GM23338 (cell line): ENCODE results near the gene CEACAM16. TPM values are rescaled to one million over a fixed set of nuclear protein-coding genes. Genes with fewer than 3 reads are reported as not detected.
A peak's percentile ranks its signal among the peaks of the same experiment; 100 is the strongest.

Experiments used
- ATAC-seq: fragments of 200-7000 bp; cut with Tn5 transposase; 3 replicates; pipeline ENCODE4 v1.9.1; 2020
- DNase-seq: peaks from one replicate; pipeline ENCODE4 v3.0.0-alpha.2; 2015; ENCODE audit warnings: low spot score
- H2AFZ ChIP-seq: fragments of 200-600 bp; sonication (generic); 2 replicates; pipeline ENCODE4 v1.8.0; 2016; ENCODE audit warnings: antibody characterized with exemption, mild to moderate bottlenecking, moderate library complexity
- H3F3A ChIP-seq: fragments of 200-600 bp; sonication (generic); replicated peaks from 2 replicates; pipeline ENCODE4 v1.8.0; 2017; ENCODE audit warnings: antibody characterized with exemption, mixed run types, low read depth
- H3K27ac ChIP-seq: fragments of 200-600 bp; sonication (generic); 2 replicates; pipeline ENCODE4 v1.6.1; 2016; ENCODE audit warnings: low read depth
- H3K27me3 ChIP-seq: fragments of 200-600 bp; sonication (generic); 2 replicates; pipeline ENCODE4 v1.8.0; 2016; ENCODE audit warnings: mild to moderate bottlenecking, mixed run types, moderate library complexity; ENCODE audit not compliant: insufficient read depth
- H3K36me3 ChIP-seq: fragments of 200-600 bp; sonication (generic); 2 replicates; pipeline ENCODE4 v1.8.0; 2016; ENCODE audit warnings: mild to moderate bottlenecking; ENCODE audit not compliant: insufficient read depth
- H3K4me1 ChIP-seq: fragments of 200-600 bp; sonication (generic); 2 replicates; pipeline ENCODE4 v1.8.0; 2016; ENCODE audit warnings: mild to moderate bottlenecking, moderate library complexity; ENCODE audit not compliant: insufficient read depth
- H3K4me2 ChIP-seq: fragments of 200-600 bp; sonication (generic); 2 replicates; pipeline ENCODE4 v1.7.1; 2017; ENCODE audit warnings: mixed run types
- H3K4me3 ChIP-seq: fragments of 200-600 bp; sonication (generic); 2 replicates; pipeline ENCODE4 v1.6.1; 2016; ENCODE audit warnings: mixed run types
- H3K79me2 ChIP-seq: fragments of 200-600 bp; sonication (generic); replicated peaks from 2 replicates; pipeline ENCODE4 v1.8.0; 2017; ENCODE audit warnings: mild to moderate bottlenecking; ENCODE audit not compliant: insufficient read depth
- H3K9me2 ChIP-seq: fragments of 200-600 bp; sonication (generic); 2 replicates; pipeline ENCODE4 v1.8.0; 2017; ENCODE audit not compliant: insufficient read depth
- H4K20me1 ChIP-seq: fragments of 200-600 bp; sonication (generic); replicated peaks from 2 replicates; pipeline ENCODE4 v1.8.0; 2017; ENCODE audit warnings: mild to moderate bottlenecking; ENCODE audit not compliant: insufficient read depth
- H3K27ac Mint-ChIP-seq: 2 replicates; pipeline ENCODE4 v1.8.0; 2020; ENCODE audit warnings: inconsistent platforms, mild to moderate bottlenecking, moderate library complexity, mixed read lengths
- H3K27me3 Mint-ChIP-seq: 3 replicates; pipeline ENCODE4 v1.8.0; 2022; ENCODE audit warnings: low read depth, mild to moderate bottlenecking, moderate library complexity, mixed read lengths, inconsistent platforms; ENCODE audit not compliant: insufficient read depth, poor library complexity
- H3K36me3 Mint-ChIP-seq: 3 replicates; pipeline ENCODE4 v1.8.0; 2021; ENCODE audit warnings: low read depth, mild to moderate bottlenecking, inconsistent platforms, moderate library complexity, mixed read lengths
- H3K4me1 Mint-ChIP-seq: 3 replicates; pipeline ENCODE4 v1.8.0; 2020; ENCODE audit warnings: mild to moderate bottlenecking, inconsistent platforms, mixed read lengths
- H3K4me3 Mint-ChIP-seq: 3 replicates; pipeline ENCODE4 v1.8.0; 2021; ENCODE audit warnings: moderate library complexity, mild to moderate bottlenecking, inconsistent platforms, mixed read lengths
- H3K9me3 Mint-ChIP-seq: 3 replicates; pipeline ENCODE4 v1.8.0; 2020; ENCODE audit warnings: moderate library complexity, mild to moderate bottlenecking, inconsistent platforms, mixed read lengths
- EZH2 ChIP-seq: fragments of 200-600 bp; sonication (generic); IDR thresholded peaks from one replicate; pipeline ENCODE4 v1.8.0; 2017; ENCODE audit warnings: antibody characterized with exemption, mild to moderate bottlenecking, low read depth; ENCODE audit not compliant: unreplicated experiment
- EZH2phosphoT487 ChIP-seq: fragments of 200-600 bp; sonication (generic); IDR thresholded peaks from one replicate; pipeline ENCODE4 v1.8.1; 2018; ENCODE audit warnings: antibody characterized with exemption; ENCODE audit not compliant: unreplicated experiment
- NANOG ChIP-seq: IDR thresholded peaks from 2 replicates; pipeline ENCODE4 v1.6.1; 2016; ENCODE audit warnings: antibody characterized with exemption, borderline replicate concordance
- POLR2AphosphoS5 ChIP-seq: IDR thresholded peaks from 2 replicates; pipeline ENCODE4 v1.6.1; 2016; ENCODE audit warnings: antibody characterized with exemption, low read depth
- STAT1 ChIP-seq: IDR thresholded peaks from one replicate; pipeline ENCODE4 v1.6.1; 2016; ENCODE audit warnings: antibody characterized with exemption; ENCODE audit not compliant: unreplicated experiment
- ZNF114 ChIP-seq: fragments of 250-450 bp; sonication (Bioruptor Pico); IDR thresholded peaks from 2 replicates; pipeline ENCODE4 v1.5.0; 2020; ENCODE audit warnings: mild to moderate bottlenecking, moderate library complexity
- ZNF331 ChIP-seq: fragments of 250-450 bp; sonication (Bioruptor Pico); IDR thresholded peaks from 2 replicates; pipeline ENCODE4 v1.5.0; 2020; ENCODE audit warnings: low read depth, mild to moderate bottlenecking, moderate library complexity
- polyA plus RNA-seq: library from polyadenylated mRNA; unstranded; fragments of >200 nt; fragmentation: Nextera tagmentation; extraction: Ambion mirVana; gene quantifications from 2 replicates; pipeline ENCODE4 v1.2.1, GENCODE V29; 2016
- total RNA-seq: library from RNA; depleted of rRNA; stranded (reverse); fragments of >200 nt; shearing (Covaris generic); gene quantifications from 2 replicates; pipeline ENCODE4 v1.2.3, GENCODE V29; 2014
- TF ChIP-seq, protein P1 (sequence below): IDR thresholded peaks from one replicate; pipeline ENCODE4 v1.6.1; 2018; ENCODE audit warnings: antibody characterized with exemption; ENCODE audit not compliant: unreplicated experiment
- TF ChIP-seq, protein P2 (sequence below): fragments of 250-450 bp; sonication (Bioruptor Pico); IDR thresholded peaks from 2 replicates; pipeline ENCODE4 v1.5.0; 2020; ENCODE audit warnings: mild to moderate bottlenecking, moderate library complexity
- TF ChIP-seq, protein P3 (sequence below): IDR thresholded peaks from 2 replicates; pipeline ENCODE4 v1.6.1; 2016; ENCODE audit warnings: antibody characterized with exemption

The CEACAM16 gene
- total and polyA plus RNA-seq, 2 experiments from 2014 or later = not detected

DNA sequence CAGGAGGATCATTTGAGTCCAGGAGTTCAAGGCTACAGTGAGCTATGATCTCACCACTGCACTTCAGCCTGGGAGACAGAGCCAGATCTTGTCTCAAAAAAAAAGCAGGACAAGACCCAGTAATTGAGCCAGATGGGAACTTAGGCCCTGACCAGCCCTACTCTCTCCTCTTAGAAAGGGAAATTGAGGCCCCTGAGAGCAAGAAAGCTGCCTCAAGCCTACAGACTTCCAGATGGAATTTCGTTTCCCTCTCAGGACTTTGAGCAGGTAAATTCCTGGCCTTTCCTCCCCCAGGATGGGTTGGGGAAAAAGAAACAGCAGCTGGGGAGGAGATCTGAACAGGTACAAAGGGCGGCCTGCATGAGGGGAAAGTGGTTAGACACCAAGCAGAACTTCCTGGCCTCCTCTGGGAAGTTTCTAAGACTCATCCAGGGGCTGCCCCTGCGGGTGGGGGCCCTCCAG is 46.0 kb downstream of the CEACAM16 start (continued):
- TF ChIP-seq, protein P1, sequence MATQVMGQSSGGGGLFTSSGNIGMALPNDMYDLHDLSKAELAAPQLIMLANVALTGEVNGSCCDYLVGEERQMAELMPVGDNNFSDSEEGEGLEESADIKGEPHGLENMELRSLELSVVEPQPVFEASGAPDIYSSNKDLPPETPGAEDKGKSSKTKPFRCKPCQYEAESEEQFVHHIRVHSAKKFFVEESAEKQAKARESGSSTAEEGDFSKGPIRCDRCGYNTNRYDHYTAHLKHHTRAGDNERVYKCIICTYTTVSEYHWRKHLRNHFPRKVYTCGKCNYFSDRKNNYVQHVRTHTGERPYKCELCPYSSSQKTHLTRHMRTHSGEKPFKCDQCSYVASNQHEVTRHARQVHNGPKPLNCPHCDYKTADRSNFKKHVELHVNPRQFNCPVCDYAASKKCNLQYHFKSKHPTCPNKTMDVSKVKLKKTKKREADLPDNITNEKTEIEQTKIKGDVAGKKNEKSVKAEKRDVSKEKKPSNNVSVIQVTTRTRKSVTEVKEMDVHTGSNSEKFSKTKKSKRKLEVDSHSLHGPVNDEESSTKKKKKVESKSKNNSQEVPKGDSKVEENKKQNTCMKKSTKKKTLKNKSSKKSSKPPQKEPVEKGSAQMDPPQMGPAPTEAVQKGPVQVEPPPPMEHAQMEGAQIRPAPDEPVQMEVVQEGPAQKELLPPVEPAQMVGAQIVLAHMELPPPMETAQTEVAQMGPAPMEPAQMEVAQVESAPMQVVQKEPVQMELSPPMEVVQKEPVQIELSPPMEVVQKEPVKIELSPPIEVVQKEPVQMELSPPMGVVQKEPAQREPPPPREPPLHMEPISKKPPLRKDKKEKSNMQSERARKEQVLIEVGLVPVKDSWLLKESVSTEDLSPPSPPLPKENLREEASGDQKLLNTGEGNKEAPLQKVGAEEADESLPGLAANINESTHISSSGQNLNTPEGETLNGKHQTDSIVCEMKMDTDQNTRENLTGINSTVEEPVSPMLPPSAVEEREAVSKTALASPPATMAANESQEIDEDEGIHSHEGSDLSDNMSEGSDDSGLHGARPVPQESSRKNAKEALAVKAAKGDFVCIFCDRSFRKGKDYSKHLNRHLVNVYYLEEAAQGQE = no peak
- no peak for TF ChIP-seq EZH2
- no peak for TF ChIP-seq POLR2AphosphoS5
- TF ChIP-seq NANOG = no peak

DNA sequence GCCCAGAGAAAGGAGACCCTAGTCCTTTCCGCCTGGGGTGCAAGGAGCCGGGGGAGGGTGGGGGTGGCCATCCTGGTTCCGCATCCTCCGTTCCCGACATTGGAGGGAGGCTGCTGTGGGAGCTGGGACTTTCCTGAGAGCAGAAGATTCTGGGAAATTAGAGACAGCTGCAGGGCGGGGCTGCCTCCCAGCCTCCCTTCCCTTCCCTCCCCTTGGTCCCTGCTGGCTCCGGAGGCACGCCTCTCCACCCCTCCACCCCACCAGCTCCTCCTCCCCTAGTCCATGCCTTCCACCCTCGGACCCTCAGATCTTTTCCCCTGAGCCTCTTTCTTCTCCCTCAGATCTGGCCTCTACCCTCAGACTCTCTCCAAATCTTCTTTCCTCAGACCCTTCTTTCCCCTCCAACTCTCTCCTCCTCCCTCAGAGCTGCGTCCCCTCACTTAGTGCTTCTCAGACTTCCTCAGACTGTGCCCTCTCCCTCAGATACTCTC is 46.4 kb downstream of the CEACAM16 start:
- peak; percentile 52 for DNase-seq
- no peaks in the 10 kb centered on the region for H3K9me2 ChIP-seq
- H3K4me3 ChIP-seq = no peak overlapping the region
- H3K36me3 Mint-ChIP-seq = peaks cover 4% of the 10 kb centered on the region; the same call in 1 of the 3 replicates
- peaks cover 42% of the 10 kb centered on the region for H3K27me3 Mint-ChIP-seq
- no peak overlapping the region for H3K4me2 ChIP-seq
- H3K79me2 ChIP-seq = no peaks in the 10 kb centered on the region
- no peak overlapping the region for H3K27ac Mint-ChIP-seq
- H3K9me3 Mint-ChIP-seq = no peaks in the 10 kb centered on the region; the same call in 2 of the 3 replicates
- H3F3A ChIP-seq = peaks cover 3% of the 10 kb centered on the region; the same call in 1 of the 2 replicates
- peak overlapping the region; percentile 25; the same call in 1 of the 3 replicates for H3K4me3 Mint-ChIP-seq
- H3K4me1 ChIP-seq = no peaks in the 10 kb centered on the region; the same call in 1 of the 2 replicates
- H2AFZ ChIP-seq = no peak overlapping the region
- peaks cover 53% of the 10 kb centered on the region for H3K27me3 ChIP-seq
- no peaks in the 10 kb centered on the region for H3K36me3 ChIP-seq
- no peak overlapping the region for H3K27ac ChIP-seq
- no peaks in the 10 kb centered on the region for H4K20me1 ChIP-seq
- ATAC-seq = peak; percentile 8
- H3K4me1 Mint-ChIP-seq = peaks cover 18% of the 10 kb centered on the region; the same call in 2 of the 3 replicates
- TF ChIP-seq NANOG (no peak), EZH2phosphoT487 (no peak), ZNF331 (no peak), STAT1 (no peak), ZNF114 (no peak), POLR2AphosphoS5 (no peak)
- TF ChIP-seq, protein P2, sequence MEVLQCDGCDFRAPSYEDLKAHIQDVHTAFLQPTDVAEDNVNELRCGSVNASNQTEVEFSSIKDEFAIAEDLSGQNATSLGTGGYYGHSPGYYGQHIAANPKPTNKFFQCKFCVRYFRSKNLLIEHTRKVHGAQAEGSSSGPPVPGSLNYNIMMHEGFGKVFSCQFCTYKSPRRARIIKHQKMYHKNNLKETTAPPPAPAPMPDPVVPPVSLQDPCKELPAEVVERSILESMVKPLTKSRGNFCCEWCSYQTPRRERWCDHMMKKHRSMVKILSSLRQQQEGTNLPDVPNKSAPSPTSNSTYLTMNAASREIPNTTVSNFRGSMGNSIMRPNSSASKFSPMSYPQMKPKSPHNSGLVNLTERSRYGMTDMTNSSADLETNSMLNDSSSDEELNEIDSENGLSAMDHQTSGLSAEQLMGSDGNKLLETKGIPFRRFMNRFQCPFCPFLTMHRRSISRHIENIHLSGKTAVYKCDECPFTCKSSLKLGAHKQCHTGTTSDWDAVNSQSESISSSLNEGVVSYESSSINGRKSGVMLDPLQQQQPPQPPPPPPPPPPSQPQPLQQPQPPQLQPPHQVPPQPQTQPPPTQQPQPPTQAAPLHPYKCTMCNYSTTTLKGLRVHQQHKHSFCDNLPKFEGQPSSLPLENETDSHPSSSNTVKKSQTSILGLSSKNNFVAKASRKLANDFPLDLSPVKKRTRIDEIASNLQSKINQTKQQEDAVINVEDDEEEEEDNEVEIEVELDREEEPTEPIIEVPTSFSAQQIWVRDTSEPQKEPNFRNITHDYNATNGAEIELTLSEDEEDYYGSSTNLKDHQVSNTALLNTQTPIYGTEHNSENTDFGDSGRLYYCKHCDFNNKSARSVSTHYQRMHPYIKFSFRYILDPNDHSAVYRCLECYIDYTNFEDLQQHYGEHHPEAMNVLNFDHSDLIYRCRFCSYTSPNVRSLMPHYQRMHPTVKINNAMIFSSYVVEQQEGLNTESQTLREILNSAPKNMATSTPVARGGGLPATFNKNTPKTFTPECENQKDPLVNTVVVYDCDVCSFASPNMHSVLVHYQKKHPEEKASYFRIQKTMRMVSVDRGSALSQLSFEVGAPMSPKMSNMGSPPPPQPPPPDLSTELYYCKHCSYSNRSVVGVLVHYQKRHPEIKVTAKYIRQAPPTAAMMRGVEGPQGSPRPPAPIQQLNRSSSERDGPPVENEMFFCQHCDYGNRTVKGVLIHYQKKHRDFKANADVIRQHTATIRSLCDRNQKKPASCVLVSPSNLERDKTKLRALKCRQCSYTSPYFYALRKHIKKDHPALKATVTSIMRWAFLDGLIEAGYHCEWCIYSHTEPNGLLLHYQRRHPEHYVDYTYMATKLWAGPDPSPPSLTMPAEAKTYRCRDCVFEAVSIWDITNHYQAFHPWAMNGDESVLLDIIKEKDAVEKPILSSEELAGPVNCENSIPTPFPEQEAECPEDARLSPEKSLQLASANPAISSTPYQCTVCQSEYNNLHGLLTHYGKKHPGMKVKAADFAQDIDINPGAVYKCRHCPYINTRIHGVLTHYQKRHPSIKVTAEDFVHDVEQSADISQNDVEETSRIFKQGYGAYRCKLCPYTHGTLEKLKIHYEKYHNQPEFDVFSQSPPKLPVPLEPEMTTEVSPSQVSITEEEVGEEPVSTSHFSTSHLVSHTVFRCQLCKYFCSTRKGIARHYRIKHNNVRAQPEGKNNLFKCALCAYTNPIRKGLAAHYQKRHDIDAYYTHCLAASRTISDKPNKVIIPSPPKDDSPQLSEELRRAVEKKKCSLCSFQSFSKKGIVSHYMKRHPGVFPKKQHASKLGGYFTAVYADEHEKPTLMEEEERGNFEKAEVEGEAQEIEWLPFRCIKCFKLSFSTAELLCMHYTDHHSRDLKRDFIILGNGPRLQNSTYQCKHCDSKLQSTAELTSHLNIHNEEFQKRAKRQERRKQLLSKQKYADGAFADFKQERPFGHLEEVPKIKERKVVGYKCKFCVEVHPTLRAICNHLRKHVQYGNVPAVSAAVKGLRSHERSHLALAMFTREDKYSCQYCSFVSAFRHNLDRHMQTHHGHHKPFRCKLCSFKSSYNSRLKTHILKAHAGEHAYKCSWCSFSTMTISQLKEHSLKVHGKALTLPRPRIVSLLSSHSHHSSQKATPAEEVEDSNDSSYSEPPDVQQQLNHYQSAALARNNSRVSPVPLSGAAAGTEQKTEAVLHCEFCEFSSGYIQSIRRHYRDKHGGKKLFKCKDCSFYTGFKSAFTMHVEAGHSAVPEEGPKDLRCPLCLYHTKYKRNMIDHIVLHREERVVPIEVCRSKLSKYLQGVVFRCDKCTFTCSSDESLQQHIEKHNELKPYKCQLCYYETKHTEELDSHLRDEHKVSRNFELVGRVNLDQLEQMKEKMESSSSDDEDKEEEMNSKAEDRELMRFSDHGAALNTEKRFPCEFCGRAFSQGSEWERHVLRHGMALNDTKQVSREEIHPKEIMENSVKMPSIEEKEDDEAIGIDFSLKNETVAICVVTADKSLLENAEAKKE = no peak
- TF ChIP-seq, protein P1 = no peak
- TF ChIP-seq, protein P3, sequence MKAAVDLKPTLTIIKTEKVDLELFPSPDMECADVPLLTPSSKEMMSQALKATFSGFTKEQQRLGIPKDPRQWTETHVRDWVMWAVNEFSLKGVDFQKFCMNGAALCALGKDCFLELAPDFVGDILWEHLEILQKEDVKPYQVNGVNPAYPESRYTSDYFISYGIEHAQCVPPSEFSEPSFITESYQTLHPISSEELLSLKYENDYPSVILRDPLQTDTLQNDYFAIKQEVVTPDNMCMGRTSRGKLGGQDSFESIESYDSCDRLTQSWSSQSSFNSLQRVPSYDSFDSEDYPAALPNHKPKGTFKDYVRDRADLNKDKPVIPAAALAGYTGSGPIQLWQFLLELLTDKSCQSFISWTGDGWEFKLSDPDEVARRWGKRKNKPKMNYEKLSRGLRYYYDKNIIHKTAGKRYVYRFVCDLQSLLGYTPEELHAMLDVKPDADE = no peak
